ENCODE data around the gene ZSCAN5B.
"Not testable (repeated sequence)": the region's sequence is repeated elsewhere in the genome, so short reads cannot be mapped to it uniquely, and the experiment has no call there.

ZSCAN5B gene

DNA sequence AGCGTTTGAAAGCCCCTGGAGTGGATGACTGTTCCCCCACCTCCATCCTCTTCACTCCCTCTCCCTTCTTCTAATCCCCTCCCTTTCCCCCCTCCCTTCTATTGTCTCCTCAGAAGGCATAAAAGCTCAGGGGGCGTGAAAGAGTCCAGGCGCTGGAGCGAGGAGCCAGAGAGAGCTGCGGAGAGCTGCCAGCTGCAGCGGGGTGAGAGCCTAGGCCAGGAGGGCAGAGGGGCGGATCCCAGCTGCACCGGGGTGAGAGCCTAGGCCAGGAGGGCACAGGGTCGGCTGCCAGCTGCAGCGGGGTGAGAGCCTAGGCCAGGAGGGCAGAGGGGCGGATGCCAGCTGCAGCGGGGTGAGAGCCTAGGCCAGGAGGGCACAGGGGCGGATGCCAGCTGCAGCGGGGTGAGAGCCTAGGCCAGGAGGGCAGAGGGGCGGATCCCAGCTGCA, 21.7 kb downstream of the ZSCAN5B start, which contains the start of gene GALP:
Gene GALP (plus strand): TSS at position 148 of the 447 bp plus-strand sequence. CDS start 1,101 bp downstream, outside the sequence.
- DNase-seq (ENCODE audit: low read depth, low spot score), result not testable (repeated sequence)

DNA sequence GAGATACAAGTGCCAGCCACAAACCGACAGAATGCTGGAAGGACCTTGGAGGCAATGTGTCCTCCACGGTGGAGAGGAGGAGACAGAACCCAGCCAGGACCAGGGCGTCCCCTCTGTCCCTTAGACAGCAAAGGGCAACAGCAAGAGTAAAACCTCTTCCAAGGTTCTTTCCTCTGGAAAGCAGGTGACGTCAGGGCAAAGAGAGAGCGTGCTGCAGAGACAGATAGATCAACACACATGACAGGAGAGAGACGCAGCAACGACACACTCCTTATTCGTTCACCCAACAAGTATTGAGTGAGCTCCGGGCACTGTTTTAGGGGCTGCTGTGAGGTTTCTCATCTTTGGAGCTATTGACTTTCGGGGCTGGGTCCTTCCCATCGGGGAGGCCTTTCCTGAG, 23.0 kb downstream of the ZSCAN5B start:
- no peak for DNase-seq (ENCODE audit: low read depth, low spot score)

DNA sequence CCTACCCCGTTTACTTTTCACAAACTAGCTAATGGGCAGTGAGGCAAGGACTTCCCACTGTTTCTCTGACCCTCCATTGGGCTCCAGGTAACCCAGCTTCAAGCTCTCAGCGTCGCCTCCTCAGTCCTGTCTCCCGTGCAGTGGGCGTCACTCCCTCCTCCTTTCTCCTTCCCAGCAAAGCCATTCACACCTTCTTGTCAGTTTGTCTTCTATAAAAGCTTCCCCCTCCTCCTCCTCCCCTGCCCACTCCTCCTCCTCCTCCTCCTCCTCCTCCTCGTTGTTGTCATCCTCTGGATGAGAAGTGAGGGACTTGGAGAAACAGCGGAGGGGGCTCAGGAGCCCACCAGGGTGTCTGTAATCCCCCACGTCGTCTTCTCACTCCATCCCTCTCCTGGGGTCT, 23.5 kb downstream of the ZSCAN5B start:
- DNase-seq (ENCODE audit: low read depth, low spot score), result no peak

DNA sequence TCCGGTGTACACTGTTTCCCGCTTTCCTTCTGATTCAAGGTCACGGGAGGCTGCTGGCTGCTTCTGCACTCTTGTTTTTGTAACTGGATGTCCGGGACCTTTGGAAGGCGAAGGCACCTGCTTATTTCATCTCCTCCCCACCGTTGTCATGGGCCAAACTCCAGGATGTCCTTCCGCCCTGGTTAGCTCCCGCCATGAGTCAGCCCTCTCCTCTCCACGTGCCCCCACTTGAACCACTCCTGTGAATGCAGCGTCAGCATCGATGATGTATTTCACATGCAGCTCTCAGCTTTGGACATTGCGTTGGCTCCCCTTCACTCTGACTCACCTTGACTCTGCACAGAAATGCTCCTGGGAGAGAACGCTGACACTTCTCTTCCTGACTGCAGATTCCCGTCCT, 27.3 kb downstream of the ZSCAN5B start:
- no peak for DNase-seq (ENCODE audit: low read depth, low spot score)

DNA sequence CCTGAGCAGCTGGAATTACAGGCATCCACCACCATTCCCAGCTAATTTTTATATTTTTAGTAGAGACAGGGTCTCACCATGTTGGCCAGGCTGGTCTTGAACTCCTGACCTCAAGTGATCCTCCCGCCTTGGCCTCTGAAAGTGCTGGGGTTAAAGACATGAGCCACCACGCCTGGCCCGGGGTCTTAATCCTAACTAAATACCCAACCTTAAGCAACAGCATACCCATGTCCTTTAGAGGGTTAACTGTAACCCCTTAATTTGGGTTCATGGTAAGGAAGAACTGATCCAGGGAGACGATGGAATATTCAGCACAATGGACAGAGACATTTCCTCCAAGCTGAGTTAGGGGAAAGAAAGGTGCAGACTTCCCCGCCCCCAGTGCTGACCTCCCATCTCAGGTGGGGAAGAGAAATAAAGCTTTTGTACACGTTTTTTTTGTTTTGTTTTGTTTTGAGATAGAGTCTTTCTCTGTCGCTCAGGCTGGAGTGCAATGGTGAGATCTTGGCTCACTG, 30.5 kb downstream of the ZSCAN5B start:
- DNase-seq (ENCODE audit: low read depth, low spot score), result no peak

DNA sequence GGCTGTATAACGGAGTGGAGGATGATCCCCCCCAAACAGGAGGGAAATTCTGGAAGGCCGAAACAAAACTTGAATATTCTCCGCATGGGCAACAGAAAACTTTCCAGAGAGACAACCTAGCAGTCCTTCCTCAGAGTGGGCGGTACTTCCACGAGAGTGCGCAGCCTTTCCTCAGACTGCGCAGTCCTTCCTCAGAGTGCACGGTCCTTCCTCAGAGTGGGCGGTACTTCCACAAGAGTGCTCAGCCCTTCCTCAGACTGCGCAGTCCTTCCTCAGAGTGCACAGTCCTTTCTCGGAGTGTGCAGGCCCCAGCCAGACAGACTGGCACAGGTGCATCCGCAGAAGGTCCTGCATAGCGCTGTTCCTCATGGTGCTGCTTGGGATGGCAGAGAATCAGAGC, 34.5 kb downstream of the ZSCAN5B start:
- no peak for DNase-seq (ENCODE audit: low read depth, low spot score)

DNA sequence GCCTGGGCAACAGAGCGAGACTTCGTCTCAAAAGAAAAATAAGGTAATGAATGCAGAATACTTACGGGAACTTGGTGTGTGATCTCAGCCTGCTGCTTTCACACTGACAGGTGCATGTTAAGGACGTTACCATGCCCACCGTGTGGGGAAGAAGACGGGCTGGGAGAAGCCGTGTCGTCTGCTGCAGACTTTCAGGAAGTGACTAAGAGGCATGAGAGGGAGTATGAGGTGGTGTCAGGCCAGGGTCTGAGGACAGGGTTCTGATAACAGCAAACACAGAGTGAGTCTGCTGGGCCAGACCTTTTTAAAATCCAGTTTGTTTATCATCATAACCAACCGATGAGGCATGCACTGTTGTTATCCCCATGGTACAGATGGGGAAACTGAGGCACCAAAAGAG, 35.3 kb downstream of the ZSCAN5B start:
- DNase-seq (ENCODE audit: low read depth, low spot score), result no peak

DNA sequence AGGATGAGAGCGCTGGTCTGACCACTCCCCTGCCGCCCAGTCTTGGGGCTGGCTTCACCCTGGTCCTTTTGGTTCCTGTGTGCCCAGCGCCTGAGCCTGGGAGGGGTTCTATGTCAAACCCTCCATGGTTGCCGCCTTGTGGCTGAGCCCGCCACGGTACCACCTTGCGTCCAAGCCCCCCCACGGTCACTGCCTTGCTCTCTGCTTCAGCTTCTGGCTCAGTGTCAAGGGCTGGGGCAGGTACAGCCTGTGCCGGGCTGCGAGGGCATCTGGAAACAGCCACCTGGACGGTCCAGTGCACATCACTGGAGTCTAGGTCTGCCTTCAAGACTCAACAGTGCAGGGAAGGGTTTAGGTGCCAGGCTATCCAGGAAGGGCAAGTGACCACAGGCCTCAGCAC, 36.0 kb downstream of the ZSCAN5B start:
- DNase-seq (ENCODE audit: low read depth, low spot score), result no peak

DNA sequence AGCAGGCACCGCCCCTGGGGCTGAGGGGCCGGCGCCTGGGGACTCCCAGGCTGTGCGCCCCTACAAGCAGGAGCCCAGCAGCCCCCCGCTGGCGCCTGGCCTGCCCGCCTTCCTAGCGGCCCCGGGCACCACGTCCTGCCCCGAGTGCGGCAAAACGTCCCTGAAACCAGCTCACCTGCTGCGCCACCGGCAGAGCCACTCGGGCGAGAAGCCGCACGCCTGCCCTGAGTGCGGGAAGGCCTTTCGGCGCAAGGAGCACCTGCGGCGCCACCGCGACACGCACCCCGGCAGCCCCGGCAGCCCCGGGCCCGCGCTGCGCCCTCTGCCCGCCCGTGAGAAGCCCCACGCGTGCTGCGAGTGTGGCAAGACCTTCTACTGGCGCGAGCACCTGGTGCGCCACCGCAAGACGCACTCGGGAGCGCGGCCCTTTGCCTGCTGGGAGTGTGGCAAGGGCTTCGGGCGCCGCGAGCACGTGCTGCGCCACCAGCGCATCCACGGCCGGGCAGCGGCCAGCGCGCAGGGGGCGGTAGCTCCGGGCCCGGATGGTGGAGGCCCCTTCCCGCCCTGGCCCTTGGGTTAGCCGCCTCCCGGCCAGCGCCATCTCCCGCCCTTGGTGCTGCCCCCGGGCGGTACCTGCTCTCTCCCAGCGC, 37.8 kb downstream of the ZSCAN5B start:
- no peak for DNase-seq (ENCODE audit: low read depth, low spot score)

DNA sequence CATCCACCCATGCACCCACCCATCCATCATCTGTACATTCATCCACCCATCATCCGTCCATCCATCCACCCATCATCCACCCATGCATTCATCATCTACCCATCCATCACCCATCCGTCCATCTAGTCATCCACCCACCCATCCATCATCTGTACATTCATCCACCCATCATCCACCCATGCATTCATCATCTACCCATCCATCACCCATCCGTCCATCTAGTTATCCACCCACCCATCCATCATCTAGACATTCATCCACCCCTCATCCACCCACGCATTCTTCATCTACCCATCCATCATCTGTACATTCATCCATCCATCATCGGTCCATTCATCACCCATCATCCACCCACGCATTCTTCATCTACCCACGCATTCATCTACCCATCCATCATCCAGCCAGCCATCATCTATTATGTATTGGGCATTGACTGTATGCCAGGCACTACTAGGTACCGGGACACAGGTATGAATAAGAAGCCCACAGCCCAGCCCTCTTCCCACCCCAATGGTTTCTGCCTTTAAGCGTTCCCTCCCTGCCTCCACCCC, 38.5 kb downstream of the ZSCAN5B start:
- DNase-seq (ENCODE audit: low read depth, low spot score), result no peak

DNA sequence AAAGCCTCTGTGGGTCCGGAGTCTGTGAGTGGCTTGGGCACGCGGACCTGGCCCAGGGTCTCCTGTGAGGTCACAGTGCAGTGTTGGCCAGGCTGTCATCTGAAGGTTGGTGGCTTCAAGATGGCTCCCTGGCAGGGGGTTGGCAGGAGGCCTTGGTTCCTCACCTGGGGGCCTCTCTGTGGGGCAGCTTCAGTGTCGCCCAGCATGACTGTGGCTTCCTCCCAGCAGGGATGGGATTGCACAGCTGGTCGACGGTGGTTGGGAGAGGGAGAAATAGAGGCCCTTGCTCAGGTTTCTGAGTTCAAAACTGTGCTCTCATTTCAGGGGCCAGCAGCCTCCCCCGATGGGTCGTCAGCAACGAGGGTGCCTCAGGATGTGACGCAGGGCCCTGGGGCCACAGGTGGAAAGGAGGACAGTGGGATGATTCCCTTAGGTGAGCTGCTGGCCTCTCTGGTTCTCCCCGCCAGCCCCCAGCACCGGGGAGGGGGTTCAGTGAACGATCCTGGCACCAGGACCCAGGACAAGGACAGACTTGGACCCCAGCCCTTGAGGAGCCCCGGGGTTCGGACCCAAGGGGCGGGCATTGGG, 39.3 kb downstream of the ZSCAN5B start:
- no peak for DNase-seq (ENCODE audit: low read depth, low spot score)

DNA sequence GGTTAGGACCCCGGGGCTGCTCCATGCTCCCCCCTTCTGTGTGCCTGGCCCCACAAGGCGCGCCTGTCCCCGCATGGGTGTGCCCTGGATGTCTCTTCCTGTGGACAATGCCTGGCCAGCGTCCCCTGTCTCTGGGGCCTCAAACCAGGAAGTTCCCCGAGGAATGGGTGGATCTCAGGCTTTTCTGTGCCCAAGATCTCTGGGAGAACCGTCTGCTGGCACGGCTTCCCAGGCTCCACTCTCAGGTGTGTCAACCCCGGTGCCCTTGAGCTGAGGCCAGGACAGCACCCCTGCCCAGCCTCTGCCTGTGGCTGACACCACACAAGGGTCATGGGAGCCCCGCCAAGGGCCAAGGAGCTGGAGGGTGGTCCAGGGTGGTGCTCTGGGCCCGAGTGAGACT, 40.8 kb downstream of the ZSCAN5B start:
- DNase-seq (ENCODE audit: low read depth, low spot score), result no peak

DNA sequence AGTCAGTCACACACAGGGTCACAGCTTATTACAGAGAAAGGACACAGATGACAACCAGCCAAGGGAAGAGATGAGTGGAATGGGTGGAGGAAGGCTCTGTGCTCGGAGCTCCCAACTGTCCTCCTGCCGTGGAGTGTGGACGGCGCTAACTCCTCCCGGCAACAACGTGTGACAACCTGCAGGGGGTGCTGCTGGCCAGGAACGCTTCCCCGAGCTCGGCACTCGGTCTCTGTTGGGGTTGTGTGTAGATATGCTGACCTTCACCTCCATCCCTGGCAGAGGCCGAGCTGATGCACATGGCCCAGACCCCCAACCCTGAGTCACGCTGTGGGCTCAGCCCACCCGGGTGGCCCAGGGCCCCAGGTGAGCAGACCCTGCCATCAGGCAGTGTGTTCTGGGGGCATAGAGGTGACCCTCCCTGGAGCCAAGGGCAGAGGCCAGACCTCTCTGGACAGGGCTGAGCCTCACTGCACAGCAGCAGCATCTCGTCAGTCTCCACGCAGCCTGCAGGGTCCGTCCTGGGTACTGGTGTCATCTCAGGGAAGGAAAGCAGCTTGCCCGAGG, 42.4 kb downstream of the ZSCAN5B start:
- DNase-seq (ENCODE audit: low read depth, low spot score), result no peak

DNA sequence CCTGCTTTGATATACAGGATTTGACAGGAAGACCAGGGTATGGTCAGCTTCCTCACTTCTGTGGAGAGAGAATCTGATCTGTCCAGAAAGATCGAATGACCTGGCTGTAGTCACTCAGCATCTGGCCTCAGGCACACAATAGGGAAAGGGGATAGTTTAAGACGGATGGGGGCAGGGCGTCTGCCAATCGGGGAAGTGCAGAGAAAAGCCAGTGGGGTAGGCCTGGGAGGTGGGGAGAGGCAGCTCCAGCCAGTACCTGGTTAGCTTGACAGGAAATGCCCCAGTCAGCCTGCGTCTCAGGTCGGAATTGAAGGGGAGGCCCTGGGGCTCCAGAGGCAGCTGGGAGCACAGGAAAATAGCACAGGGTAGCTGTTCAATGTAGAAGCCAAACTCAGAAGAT, 44.1 kb downstream of the ZSCAN5B start:
- DNase-seq (ENCODE audit: low read depth, low spot score), result no peak

DNA sequence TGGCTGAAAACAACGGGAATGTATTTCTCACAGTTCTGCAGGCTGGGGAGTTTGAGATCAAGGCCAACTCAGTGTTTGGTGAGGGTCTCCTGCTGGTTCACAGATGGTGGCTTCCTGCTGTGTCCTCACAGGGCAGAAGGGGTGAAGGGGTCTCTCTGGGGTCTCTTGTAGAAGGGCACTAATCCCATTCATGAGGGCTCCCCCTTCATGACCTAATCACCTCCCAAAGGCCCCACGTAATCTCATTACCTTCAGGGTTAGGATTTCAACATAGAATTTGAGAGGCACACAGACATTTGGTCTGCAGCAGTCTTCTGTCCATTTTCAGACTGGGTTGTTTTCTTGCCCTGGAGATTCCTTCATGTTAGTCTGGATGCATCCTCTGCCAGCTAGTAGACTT, 44.9 kb downstream of the ZSCAN5B start:
- no peak for DNase-seq (ENCODE audit: low read depth, low spot score)

DNA sequence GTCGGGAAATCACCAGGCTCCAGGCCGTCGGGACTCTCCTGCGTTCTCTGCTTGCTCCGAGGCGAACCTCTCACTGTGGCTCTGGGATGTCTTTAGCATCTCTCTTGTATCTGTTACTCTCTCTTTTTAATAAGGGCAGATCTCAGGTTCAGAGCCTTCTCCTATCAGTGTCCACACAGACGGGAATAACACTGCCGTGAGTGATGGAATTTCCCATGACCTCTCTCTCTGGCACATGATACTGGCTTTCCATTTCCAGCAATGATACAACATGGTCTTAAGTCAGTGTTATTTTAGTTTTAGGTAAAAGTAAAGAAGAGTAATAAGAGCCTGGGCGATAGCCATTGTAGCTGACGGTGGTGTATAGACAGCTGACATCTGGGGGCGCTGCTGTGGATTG, 47.2 kb downstream of the ZSCAN5B start:
- no peak for DNase-seq (ENCODE audit: low read depth, low spot score)

DNA sequence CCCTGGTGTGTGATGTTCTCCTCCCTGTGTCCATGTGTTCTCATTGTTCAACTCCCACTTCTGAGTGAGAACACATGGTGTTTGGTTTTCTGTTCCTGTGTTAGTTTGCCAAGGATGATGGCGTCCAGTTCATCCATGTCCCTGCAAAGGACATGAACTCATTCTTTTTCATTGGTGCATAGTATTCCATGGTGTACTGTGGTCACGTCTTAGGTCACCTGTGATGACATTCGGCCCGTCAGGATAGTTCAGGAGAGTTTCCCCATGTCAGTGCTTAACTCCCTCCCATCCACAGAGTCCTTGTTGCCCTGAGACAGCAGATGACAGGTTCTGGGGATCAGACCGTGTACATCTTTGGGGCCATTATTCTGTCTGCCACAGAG, 47.9 kb downstream of the ZSCAN5B start:
- no peak for DNase-seq (ENCODE audit: low read depth, low spot score)

DNA sequence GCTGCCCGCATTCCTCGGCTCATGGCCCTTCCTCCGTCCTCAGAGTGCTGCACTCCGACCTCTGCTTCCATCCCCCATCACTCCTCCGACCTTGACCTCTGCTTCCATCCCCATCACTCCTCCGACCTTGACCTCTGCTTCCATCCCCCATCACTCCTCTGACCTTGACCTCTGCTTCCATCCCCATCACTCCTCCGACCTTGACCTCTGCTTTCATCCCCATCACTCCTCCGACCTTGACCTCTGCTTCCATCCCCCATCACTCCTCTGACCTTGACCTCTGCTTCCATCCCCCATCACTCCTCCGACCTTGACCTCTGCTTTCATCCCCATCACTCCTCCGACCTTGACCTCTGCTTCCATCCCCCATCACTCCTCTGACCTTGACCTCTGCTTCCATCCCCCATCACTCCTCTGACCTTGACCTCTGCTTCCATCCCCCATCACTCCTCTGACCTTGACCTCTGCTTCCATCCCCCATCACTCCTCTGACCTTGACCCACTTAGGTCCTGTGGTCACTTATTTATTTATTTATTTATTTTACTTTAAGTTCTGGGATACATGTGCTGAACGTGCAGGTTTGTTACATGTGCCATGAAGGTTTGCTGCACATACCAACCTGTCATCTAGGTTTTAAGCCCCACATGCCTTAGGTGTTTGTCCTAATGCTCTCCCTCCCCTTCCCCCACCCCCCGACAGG, 48.5 kb downstream of the ZSCAN5B start:
- not testable (repeated sequence) for DNase-seq (ENCODE audit: low read depth, low spot score)

DNA sequence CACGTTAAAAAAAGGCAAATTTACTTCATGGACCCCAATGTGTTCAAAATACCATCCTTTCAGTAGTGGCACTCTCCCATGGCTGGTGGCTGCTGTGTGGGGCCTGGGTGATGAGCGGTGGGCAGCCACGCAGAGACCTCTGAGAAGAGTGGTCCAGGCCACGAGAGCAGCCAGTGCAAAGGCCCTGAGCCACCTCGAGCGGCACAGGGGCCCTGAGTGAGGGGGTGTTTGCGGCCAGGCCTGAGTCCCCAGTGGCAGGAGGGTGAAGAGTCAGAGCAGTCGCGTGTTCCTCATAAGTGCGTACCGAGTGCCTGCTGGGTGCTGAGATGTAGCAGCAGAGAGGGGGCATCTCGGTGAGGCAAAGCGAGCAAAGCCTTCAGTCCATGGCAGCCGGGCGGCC, 49.5 kb downstream of the ZSCAN5B start:
- no peak for DNase-seq (ENCODE audit: low read depth, low spot score)

DNA sequence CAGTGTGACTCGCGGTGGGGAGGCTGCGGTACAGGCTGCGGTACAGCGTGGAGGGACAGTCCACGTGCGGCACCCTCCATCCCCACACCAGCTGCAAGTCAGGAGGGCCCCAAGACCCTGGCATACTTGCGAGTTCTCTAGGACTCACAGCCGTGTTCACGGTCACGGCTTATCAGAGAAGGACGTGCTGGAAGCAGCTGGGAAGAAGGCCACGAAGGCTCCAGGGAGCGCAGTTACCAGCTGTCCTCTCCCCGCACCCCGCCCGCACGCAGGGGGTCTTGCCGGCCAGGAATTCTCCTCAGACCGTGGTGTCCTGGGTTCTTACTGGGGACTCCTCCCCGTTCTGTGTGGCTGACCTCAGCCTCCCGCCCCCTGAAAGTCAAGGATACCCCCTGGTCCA, 50.3 kb downstream of the ZSCAN5B start:
- no peak for DNase-seq (ENCODE audit: low read depth, low spot score)

DNA sequence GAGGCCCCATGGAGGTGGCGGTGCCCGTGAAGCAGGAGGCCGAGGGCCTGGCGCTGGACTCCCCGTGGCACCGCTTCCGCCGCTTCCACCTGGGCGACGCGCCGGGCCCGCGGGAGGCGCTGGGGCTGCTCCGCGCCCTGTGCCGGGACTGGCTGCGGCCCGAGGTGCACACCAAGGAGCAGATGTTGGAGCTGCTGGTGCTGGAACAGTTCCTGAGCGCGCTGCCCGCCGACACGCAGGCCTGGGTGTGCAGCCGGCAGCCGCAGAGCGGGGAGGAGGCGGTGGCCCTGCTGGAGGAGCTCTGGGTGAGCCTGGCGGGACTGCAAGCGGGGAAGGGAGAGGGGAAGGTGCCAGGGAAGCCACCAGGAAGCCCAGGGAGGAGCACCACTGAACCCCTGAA, 50.7 kb downstream of the ZSCAN5B start:
- DNase-seq (ENCODE audit: low read depth, low spot score), result no peak

DNA sequence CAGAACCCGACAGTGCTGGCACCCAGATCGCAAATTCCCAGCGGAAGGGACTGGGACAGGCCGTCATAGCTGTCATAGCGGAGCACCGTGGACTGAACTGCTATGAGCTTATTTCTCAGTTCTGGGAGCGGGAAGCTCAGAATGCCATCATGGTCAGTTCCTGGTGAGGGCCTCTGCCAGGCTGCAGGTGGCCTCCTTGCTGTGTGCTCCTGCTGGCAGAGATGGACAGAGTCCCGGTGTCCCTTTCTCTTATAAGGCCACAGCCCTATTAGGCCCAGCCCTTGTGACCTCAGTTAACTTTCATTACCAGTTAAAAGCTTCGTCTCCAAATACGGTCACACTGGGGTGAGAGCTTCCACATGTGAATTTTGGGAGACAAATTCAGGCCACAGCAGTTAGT, 51.9 kb downstream of the ZSCAN5B start:
- DNase-seq (ENCODE audit: low read depth, low spot score), result no peak
